Fibroblast of pulmonary artery (primary cell): ENCODE data around the gene NDUFV3.
"Not testable (repeated sequence)": the region's sequence is repeated elsewhere in the genome, so short reads cannot be mapped to it uniquely, and the experiment has no call there.

Experiments
- DNase-seq: peaks from one replicate; pipeline ENCODE4 v3.0.0-alpha.2; 2010; ENCODE audit warnings: low read depth
- H3K4me3 ChIP-seq: replicated peaks from 2 replicates; pipeline ENCODE4 v1.5.1; 2011; ENCODE audit warnings: low read depth, mild to moderate bottlenecking, control low read depth, low read length, moderate library complexity
- CTCF ChIP-seq: IDR thresholded peaks from 2 replicates; pipeline ENCODE4 v1.5.1; 2011; ENCODE audit warnings: mild to moderate bottlenecking, control low read depth, low read length, inconsistent platforms; ENCODE audit errors: missing control alignments

NDUFV3 gene

DNA sequence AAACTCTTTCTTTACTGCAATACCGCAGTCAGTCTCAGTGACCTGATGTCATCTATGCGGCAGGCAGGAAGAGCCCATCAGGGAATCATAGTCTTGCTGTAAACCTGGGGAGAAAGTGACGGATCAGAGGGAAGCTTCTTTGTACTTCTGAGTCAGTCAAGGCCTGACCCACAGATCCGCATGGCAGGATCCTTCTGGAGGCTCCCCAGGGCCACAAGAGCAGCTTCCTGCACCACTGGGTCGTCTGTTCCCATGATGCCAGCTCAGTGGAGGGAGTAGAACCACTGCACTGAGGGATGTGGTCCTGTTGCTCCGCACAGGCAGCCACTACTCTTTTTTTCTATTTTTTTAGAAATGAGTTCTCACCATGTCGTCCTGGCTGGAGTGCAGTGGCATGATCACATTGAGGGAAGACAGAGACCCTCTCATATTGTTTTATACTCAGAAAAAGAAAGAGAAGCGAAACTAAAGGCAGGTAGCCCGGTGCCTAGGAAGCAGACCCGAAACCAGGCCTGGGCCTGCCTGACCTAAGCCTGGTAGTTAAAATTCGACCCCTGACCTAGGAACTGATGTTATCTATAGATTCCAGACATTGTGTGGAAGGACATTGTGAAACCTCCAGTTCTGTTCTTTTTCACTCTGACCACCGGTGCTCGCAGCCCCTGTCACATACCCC lies 38.6 kb downstream of the NDUFV3 start:
- DNase-seq = no peak
- TF ChIP-seq CTCF = no peak
- H3K4me3 ChIP-seq = no peak overlapping the region

GRCh38 chr21:42932378-42933136 lies 39.4 kb downstream of the NDUFV3 start:
- H3K4me3 ChIP-seq, DNase-seq: not testable (repeated sequence)

- not testable (repeated sequence) for H3K4me3 ChIP-seq, DNase-seq
Observed at GRCh38 chr21:42933137-42933970, 40.2 kb downstream of the NDUFV3 start.

DNA sequence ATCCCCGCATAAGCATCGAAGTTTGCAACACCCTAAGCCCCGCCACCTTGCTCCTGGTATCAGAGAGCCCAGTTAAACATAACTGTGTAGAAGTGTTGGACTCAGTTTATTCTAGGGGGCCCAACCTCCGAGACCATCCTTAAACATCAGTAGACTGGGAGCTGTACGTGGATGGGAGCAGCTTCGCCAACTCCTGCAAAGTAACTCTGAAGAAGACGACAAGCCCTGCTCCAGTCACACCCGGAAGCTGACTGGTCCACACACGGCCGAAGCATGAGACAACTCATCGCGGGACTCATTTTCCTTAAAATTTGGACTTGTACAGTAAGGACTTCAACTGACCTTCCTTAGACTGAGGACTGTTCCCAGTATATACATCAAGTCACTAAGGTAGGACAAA lies 40.9 kb downstream of the NDUFV3 start:
- DNase-seq, H3K4me3 ChIP-seq: not testable (repeated sequence)

GRCh38 chr21:42936360-42936759 lies 43.3 kb downstream of the NDUFV3 start:
- H3K4me3 ChIP-seq = not testable (repeated sequence)
- DNase-seq = peak; percentile 10

DNA sequence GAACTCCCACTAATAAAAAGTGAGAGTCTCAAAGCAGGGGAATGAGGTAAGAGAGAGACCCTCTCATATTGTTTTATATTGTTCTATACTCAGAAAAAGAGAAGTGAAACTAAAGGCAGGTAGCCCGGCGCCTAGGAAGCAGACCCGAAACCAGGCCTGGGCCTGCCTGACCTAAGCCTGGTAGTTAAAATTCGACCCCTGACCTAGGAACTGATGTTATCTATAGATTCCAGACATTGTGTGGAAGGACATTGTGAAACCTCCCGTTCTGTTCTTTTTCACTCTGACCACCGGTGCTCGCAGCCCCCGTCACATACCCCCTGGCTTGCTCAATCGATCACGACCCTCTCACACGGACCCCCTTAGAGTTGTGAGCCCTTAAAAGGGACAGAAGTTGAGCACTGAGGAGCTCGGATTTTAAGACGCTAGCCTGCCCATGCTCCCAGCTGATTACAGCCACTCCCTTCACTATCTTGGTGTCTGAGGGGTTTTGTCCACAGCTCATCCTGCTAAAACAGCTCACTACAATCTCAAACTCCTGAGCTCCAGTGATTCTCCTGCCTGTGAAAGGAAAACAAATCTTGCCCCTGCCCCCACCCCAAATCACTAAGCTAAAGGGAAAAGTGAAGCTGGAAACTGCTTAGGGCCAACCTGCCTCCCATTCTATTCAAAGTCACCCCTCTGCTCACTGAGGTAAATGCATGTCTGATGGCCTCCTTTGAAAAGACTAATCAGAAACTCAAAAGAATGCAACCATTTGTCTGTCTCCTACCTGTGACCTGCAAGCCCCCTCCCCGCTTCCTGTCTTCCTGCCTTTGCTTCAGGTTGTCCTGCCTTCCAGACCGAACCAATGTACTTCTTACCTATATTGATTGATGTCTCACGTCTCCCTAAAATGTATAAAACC lies 44.2 kb downstream of the NDUFV3 start:
- not testable (repeated sequence) for H3K4me3 ChIP-seq, DNase-seq

- no peak for DNase-seq
- H3K4me3 ChIP-seq = no peak overlapping the region
- TF ChIP-seq CTCF = no peak
Observed at GRCh38 chr21:42937960-42938605, 45.0 kb downstream of the NDUFV3 start.

- not testable (repeated sequence) for DNase-seq
Observed at GRCh38 chr21:42938606-42938995, 45.5 kb downstream of the NDUFV3 start.

GRCh38 chr21:42939582-42940413 lies 46.7 kb downstream of the NDUFV3 start:
- peak; percentile 98 for DNase-seq
- no peak for TF ChIP-seq CTCF
- H3K4me3 ChIP-seq = peak overlapping the region; percentile 19

More at GRCh38 chr21:42938606-42938995, 45.5 kb downstream of the NDUFV3 start:
- not testable (repeated sequence) for H3K4me3 ChIP-seq
